ENCODE data around the gene ISCU. TPM values are rescaled to one million over a fixed set of nuclear protein-coding genes. Genes with fewer than 3 reads are reported as not detected.

Gene ISCU
- total and polyA plus RNA-seq, 2 of the 8 experiments (the other 6 are each of a cell fraction or from before 2014, with no cell fraction given): 72.1 to 78.1 TPM

- Histone ChIP-seq H2BK15ac (ENCODE audit: low read length) (no peak overlapping the region), H4K8ac (ENCODE audit: extremely low read depth, insufficient read depth, low read length) (no peak overlapping the region), H2AK5ac (ENCODE audit: low read depth, low read length) (no peak overlapping the region), H3K23me2 (ENCODE audit: low read depth, low read length) (peaks cover 10% of the 10 kb centered on the region; the same call in 1 of the 2 replicates), H3K14ac (ENCODE audit: insufficient read length) (no peak overlapping the region), H2BK5ac (ENCODE audit: low read depth, low read length) (no peak overlapping the region; the same call in 1 of the 2 replicates), H4K20me1 (replicated peaks in 1 of 2; ENCODE audit: control insufficient read depth in 1 of 2, insufficient read depth in 2 of 2, low read length in 2 of 2) (peaks cover 0 to 6% of the 10 kb centered on the region in 2 experiments), H3K79me2 (ENCODE audit: control insufficient read depth in 1 of 2, insufficient read depth in 2 of 2, low read length in 2 of 2) (no peaks in the 10 kb centered on the region), H3K56ac (replicated peaks; ENCODE audit: insufficient read length, low read depth, low read length) (no peak overlapping the region), H4K91ac (replicated peaks; ENCODE audit: insufficient read length, low read length) (no peak overlapping the region), H3K4me1 (replicated peaks in 1 of 4; ENCODE audit: control insufficient read depth in 3 of 4, insufficient read depth in 4 of 4, low read length in 3 of 4) (no peaks in the 10 kb centered on the region), H4K5ac (ENCODE audit: insufficient read length, low read depth, low read length) (no peak overlapping the region), H3K79me1 (ENCODE audit: low read depth, low read length) (no peaks in the 10 kb centered on the region), H2BK12ac (ENCODE audit: low read depth, low read length) (no peak overlapping the region), H3K9me3 (ENCODE audit: insufficient read depth in 2 of 2, low read depth in 1 of 2, low read length in 1 of 2) (peaks cover 0 to 3% of the 10 kb centered on the region in 2 experiments; a peak in 1 of 4 replicates), H3K36me3 (ENCODE audit: control insufficient read depth in 2 of 4, insufficient read depth in 4 of 4, low read length in 3 of 4) (no peaks in the 10 kb centered on the region), H2BK20ac (ENCODE audit: low read length) (no peak overlapping the region), H3K4me3 (ENCODE audit: extremely low read depth in 1 of 4, insufficient read depth in 2 of 4, low read depth in 3 of 4, low read length in 4 of 4) (no peak overlapping the region), H2AFZ (ENCODE audit: low read length) (no peak overlapping the region), H3K23ac (ENCODE audit: insufficient read length) (no peak overlapping the region), H3K27me3 (replicated peaks in 1 of 4; ENCODE audit: control insufficient read depth in 3 of 4, extremely low read depth in 1 of 4, insufficient read depth in 3 of 4, low read length in 3 of 4) (no peaks in the 10 kb centered on the region), H3K18ac (ENCODE audit: extremely low read depth, low read length) (no peak overlapping the region), H3K9ac (replicated peaks in 1 of 4; ENCODE audit: extremely low read depth in 1 of 4, low read depth in 3 of 4, low read length in 3 of 4) (no peak overlapping the region), H2BK120ac (replicated peaks; ENCODE audit: low read depth, low read length) (no peak overlapping the region), H3K27ac (ENCODE audit: low read depth, low read length) (no peak overlapping the region), H3K4me2 (ENCODE audit: insufficient read depth in 1 of 2, low read depth in 2 of 2, low read length in 2 of 2) (no peak overlapping the region), H3K4ac (replicated peaks; ENCODE audit: insufficient read length, low read depth, low read length) (no peak overlapping the region)
- DNase-seq (ENCODE audit: low read depth in 1 of 2, low spot score in 2 of 2) (no peak), FAIRE-seq (no peak)
- TF ChIP-seq ASH2L (IDR thresholded peaks at IDR 0.05; ENCODE audit: low read length) (no peak), POLR2A (IDR thresholded peaks at IDR 0.05; ENCODE audit: control extremely low read depth in 1 of 2, low read depth in 2 of 2, low read length in 2 of 2) (no peak), NRF1 (IDR thresholded peaks at IDR 0.05; ENCODE audit: low read depth, low read length) (no peak), FOSL1 (IDR thresholded peaks at IDR 0.05; ENCODE audit: insufficient read depth, low read depth, low read length) (no peak)
- WGBS, 2 experiments (ENCODE audit: extremely low coverage in 1 of 2, insufficient coverage in 1 of 2, insufficient read length in 1 of 2, insufficient replicate concordance in 2 of 2, low coverage in 1 of 2, low lambda C conversion rate in 2 of 2, missing lambda C conversion rate in 1 of 2): 93% methylated on average over 9 of the region's 9 CpGs; no CpG with 5 or more reads in 1 of the 2 experiments
- CTCF ChIA-PET (ENCODE audit: partially characterized antibody): interaction anchor here (0.6 to 4.5 kb wide), 6 partner anchors 12 to 289 kb away, joined by 3 to 32 read pairs (median 4); no protein-coding TSS in a partner anchor
- POLR2A ChIA-PET (ENCODE audit: partially characterized antibody): interaction anchor here (1.2 to 1.9 kb wide), 2 partner anchors 20 to 22 kb away, joined by 3 to 4 read pairs; partner anchors contain the start of genes ISCU and SART3
Observed at GRCh38 chr12:108582509-108582908, 20.1 kb downstream of the ISCU start.

All from H1 (cell line).